Naive thymus-derived CD4-positive, alpha-beta T cell (primary cell): ENCODE results near the gene ART5. TPM values are rescaled to one million over a fixed set of nuclear protein-coding genes. Genes with fewer than 3 reads are reported as not detected.
A peak's percentile ranks its signal among the peaks of the same experiment; 100 is the strongest.

ENCODE experiments used
- ATAC-seq: fragments of 150-1000 bp; cut with Tn5 transposase; 2 replicates; pipeline ENCODE4 v1.10.0; 2021; ENCODE audit warnings: mild to moderate bottlenecking, moderate library complexity
- CTCF ChIA-PET: fragments of 350-600 bp; sonication (Branson Sonifier 250); formaldehyde crosslinking; loops from one replicate; lab custom pipeline; 2021; ENCODE audit warnings: antibody characterized with exemption; lab: Charles Lee
- POLR2A ChIA-PET: fragments of 350-600 bp; sonication (Branson Sonifier 250); formaldehyde crosslinking; loops from one replicate; lab custom pipeline; 2021; ENCODE audit warnings: antibody characterized with exemption, inconsistent platforms; lab: Charles Lee
- DNase-seq, 9 donors: peaks; one replicate each; pipeline versions ENCODE4 v3.0.0 to v3.0.0-alpha.2; 2020 to 2022; ENCODE audit warnings: mixed read lengths in 1 of 9
- H3K27ac ChIP-seq: one replicate; pipeline ENCODE4 v1.7.0; 2013; ENCODE audit warnings: mild to moderate bottlenecking, low read depth, low read length, moderate library complexity
- H3K27me3 ChIP-seq, 2 donors: one replicate each; pipeline ENCODE4 v1.7.0; 2013; ENCODE audit warnings: low read length in 2 of 2, mild to moderate bottlenecking in 2 of 2, moderate library complexity in 2 of 2; ENCODE audit not compliant: control insufficient read depth in 2 of 2, insufficient read depth in 2 of 2
- H3K36me3 ChIP-seq, 3 experiments: 1 replicate in 2 of 3; 2 replicates in 1 of 3; pipeline ENCODE4 v1.7.0; 2013; ENCODE audit warnings: low read length in 3 of 3, mild to moderate bottlenecking in 3 of 3, moderate library complexity in 1 of 3; ENCODE audit not compliant: insufficient read depth in 3 of 3, control insufficient read depth in 2 of 3
- H3K4me1 ChIP-seq, 2 donors: one replicate each; pipeline ENCODE4 v1.7.0; 2013; ENCODE audit warnings: low read length in 2 of 2, mild to moderate bottlenecking in 2 of 2, moderate library complexity in 1 of 2; ENCODE audit not compliant: control insufficient read depth in 2 of 2, insufficient read depth in 2 of 2
- H3K4me3 ChIP-seq: 2 replicates; pipeline ENCODE4 v1.7.0; 2013; ENCODE audit warnings: mild to moderate bottlenecking, low read length
- H3K9me3 ChIP-seq, 3 experiments: 1 replicate in 2 of 3; 2 replicates in 1 of 3; pipeline ENCODE4 v1.7.0; 2013; ENCODE audit warnings: low read length in 3 of 3; ENCODE audit not compliant: control insufficient read depth in 2 of 3
- H3K27ac Mint-ChIP-seq, 9 donors: one replicate each; pipeline ENCODE4 v1.8.0; 2020 to 2022; ENCODE audit warnings: mixed read lengths in 9 of 9, mild to moderate bottlenecking in 8 of 9, moderate library complexity in 5 of 9, inconsistent platforms in 2 of 9
- H3K27me3 Mint-ChIP-seq, 5 donors: one replicate each; pipeline ENCODE4 v1.8.0; 2021 to 2022; ENCODE audit warnings: mixed read lengths in 5 of 5, mild to moderate bottlenecking in 1 of 5
- H3K36me3 Mint-ChIP-seq, 5 donors: one replicate each; pipeline ENCODE4 v1.8.0; 2020 to 2022; ENCODE audit warnings: mixed read lengths in 5 of 5, mild to moderate bottlenecking in 3 of 5, inconsistent platforms in 1 of 5
- H3K4me1 Mint-ChIP-seq, 7 donors: one replicate each; pipeline ENCODE4 v1.8.0; 2020 to 2022; ENCODE audit warnings: mixed read lengths in 7 of 7, mild to moderate bottlenecking in 3 of 7, inconsistent platforms in 1 of 7
- H3K4me3 Mint-ChIP-seq, 10 donors: one replicate each; pipeline ENCODE4 v1.8.0; 2020 to 2022; ENCODE audit warnings: mild to moderate bottlenecking in 10 of 10, mixed read lengths in 10 of 10, moderate library complexity in 6 of 10, inconsistent platforms in 2 of 10
- H3K9me3 Mint-ChIP-seq, 11 donors: one replicate each; pipeline ENCODE4 v1.8.0; 2020 to 2022; ENCODE audit warnings: mixed read lengths in 11 of 11, mild to moderate bottlenecking in 4 of 11, inconsistent platforms in 1 of 11, moderate library complexity in 1 of 11
- intact Hi-C, 2 donors: fragments of 100-400 bp; cut with micrococcal nuclease; formaldehyde crosslinking; loops; one replicate each; pipeline ENCODE4 v1.15.1; 2023
- polyA plus RNA-seq, 2 donors: library from polyadenylated mRNA; unstranded; fragments of 300-500 nt; fragmentation: Illumina TruSeq; gene quantifications; one replicate each; pipeline ENCODE4 v1.2.3, GENCODE V29; 2021
- total RNA-seq, 6 experiments: library from RNA in 5 of 6; stranded (reverse) in 5 of 6; gene quantifications; 1 replicate in 5 of 6; 2 replicates in 1 of 6; pipeline ENCODE4 v1.2.3 and lab custom pipeline; 2021 to 2026

The ART5 gene
- total and polyA plus RNA-seq, 7 experiments from 2014 or later: not detected

GRCh38 chr11:3615998-3616397, 25.8 kb downstream of the ART5 start:
- no peaks in the 10 kb centered on the region for H3K9me3 ChIP-seq
- Mint-ChIP-seq H3K27ac (no peak overlapping the region), H3K4me1 (peaks cover 13 to 23% (median 14%) of the 10 kb centered on the region in 7 donors), H3K36me3 (peaks cover 0 to 3% (median 0%) of the 10 kb centered on the region in 5 donors), H3K9me3 (peaks cover 0 to 2% (median 0%) of the 10 kb centered on the region in 11 donors), H3K4me3 (no peak overlapping the region), H3K27me3 (peaks cover 0 to 4% (median 0%) of the 10 kb centered on the region in 5 donors)
- H3K36me3 ChIP-seq: no peaks in the 10 kb centered on the region
- no peak for DNase-seq
- H3K27me3 ChIP-seq: no peaks in the 10 kb centered on the region
- H3K4me1 ChIP-seq: no peaks in the 10 kb centered on the region
- POLR2A ChIA-PET: no interaction called here
- intact Hi-C loops: no loop called here
- CTCF ChIA-PET: no interaction called here
- no peak for ATAC-seq
- no peak overlapping the region for H3K27ac ChIP-seq
- H3K4me3 ChIP-seq: no peak overlapping the region

GRCh38 chr11:3614742-3615171, 27.0 kb downstream of the ART5 start:
- DNase-seq (peak in 7 of 9 donors; percentile 11 to 46 (median 22)), ATAC-seq (peak; percentile 96)
- intact Hi-C loops: no loop called here
- peaks cover 0 to 6% (median 0%) of the 10 kb centered on the region in 5 donors for H3K27me3 Mint-ChIP-seq
- peaks cover 0 to 3% (median 0%) of the 10 kb centered on the region in 5 donors for H3K36me3 Mint-ChIP-seq
- Histone ChIP-seq H3K4me1 (no peaks in the 10 kb centered on the region), H3K27ac (no peak overlapping the region), H3K36me3 (no peaks in the 10 kb centered on the region), H3K4me3 (no peak overlapping the region), H3K9me3 (no peaks in the 10 kb centered on the region), H3K27me3 (no peaks in the 10 kb centered on the region)
- peak overlapping the region in 8 of 10 donors; percentile 52 to 67 (median 59) for H3K4me3 Mint-ChIP-seq
- CTCF ChIA-PET: interaction anchor here (1.5 kb wide), 1 partner anchor 12 kb away, joined by 4 read pairs; no protein-coding TSS in a partner anchor
- peaks cover 0 to 2% (median 0%) of the 10 kb centered on the region in 11 donors for H3K9me3 Mint-ChIP-seq
- peak overlapping the region in 7 of 9 donors; percentile 14 to 75 (median 39) for H3K27ac Mint-ChIP-seq
- peaks cover 13 to 23% (median 14%) of the 10 kb centered on the region in 7 donors for H3K4me1 Mint-ChIP-seq
- POLR2A ChIA-PET: no interaction called here

DNA sequence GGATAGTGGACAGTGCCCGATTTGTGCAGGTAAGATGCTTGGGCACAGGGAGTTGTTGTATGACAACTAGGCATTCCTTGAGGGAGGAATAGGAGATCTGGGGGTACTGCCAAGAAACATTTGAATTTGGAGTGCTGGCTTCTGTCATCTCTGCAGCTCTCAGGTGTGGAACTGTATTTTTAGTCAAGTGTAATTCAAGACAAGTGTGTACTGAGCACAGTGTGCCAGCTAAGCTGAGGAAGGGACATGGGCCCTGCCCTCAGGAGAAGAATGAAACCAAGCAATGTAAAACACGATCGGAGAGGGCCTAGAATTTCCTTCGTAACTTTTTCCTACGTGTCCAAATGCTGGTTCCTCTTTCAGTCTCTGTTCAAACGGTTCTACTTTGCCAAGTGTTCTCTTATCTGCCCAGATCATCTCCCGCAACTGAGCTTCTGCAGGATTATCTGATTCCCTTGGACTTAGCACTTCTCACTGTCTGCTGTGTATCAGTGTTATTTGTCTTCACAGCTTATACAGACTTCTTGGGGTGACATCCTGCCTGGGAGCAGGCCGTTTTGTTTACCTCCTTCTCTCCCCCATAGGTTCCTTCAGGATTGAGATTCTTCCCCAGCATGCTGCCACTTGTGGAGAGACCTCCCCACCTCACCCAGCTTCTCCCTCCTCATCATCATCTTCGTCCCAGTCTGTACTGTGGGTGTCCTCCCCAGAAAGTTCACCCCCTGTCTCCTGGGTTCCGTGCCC, 27.6 kb downstream of the ART5 start:
- H3K4me1 Mint-ChIP-seq: peaks cover 13 to 23% (median 14%) of the 10 kb centered on the region in 7 donors
- intact Hi-C loops: no loop called here
- CTCF ChIA-PET: interaction anchor here (0.9 to 1.5 kb wide), 2 partner anchors 13 to 18 kb away, joined by 3 to 4 read pairs; no protein-coding TSS in a partner anchor

GRCh38 chr11:3611976-3612678, 29.7 kb downstream of the ART5 start:
- POLR2A ChIA-PET: no interaction called here
- H3K9me3 Mint-ChIP-seq: no peaks in the 10 kb centered on the region
- peaks cover 13 to 23% (median 14%) of the 10 kb centered on the region in 7 donors for H3K4me1 Mint-ChIP-seq
- H3K27ac Mint-ChIP-seq: no peak overlapping the region
- CTCF ChIA-PET: no interaction called here
- intact Hi-C loops: no loop called here
- no peaks in the 10 kb centered on the region for H3K4me1 ChIP-seq
- H3K9me3 ChIP-seq: no peaks in the 10 kb centered on the region
- H3K4me3 ChIP-seq: no peak overlapping the region
- H3K27me3 ChIP-seq: no peaks in the 10 kb centered on the region
- no peak overlapping the region for H3K27ac ChIP-seq
- H3K36me3 Mint-ChIP-seq: peaks cover 0 to 3% (median 0%) of the 10 kb centered on the region in 5 donors
- H3K4me3 Mint-ChIP-seq: no peak overlapping the region
- no peaks in the 10 kb centered on the region for H3K36me3 ChIP-seq
- ATAC-seq: no peak
- peaks cover 0 to 8% (median 0%) of the 10 kb centered on the region in 5 donors for H3K27me3 Mint-ChIP-seq
- no peak for DNase-seq

More for the DNA sequence above, 27.6 kb downstream of the ART5 start:
- Mint-ChIP-seq H3K27ac (peak overlapping the region in 7 of 9 donors; percentile 14 to 75 (median 36)), H3K4me3 (peak overlapping the region in 8 of 10 donors; percentile 21 to 67 (median 59)), H3K36me3 (peaks cover 0 to 3% (median 0%) of the 10 kb centered on the region in 5 donors), H3K27me3 (peaks cover 0 to 6% (median 0%) of the 10 kb centered on the region in 5 donors), H3K9me3 (no peaks in the 10 kb centered on the region)
- H3K4me1 ChIP-seq: no peaks in the 10 kb centered on the region
- POLR2A ChIA-PET: no interaction called here
- H3K4me3 ChIP-seq: no peak overlapping the region
- H3K9me3 ChIP-seq: no peaks in the 10 kb centered on the region
- H3K27ac ChIP-seq: no peak overlapping the region
- ATAC-seq (peak; percentile 26), DNase-seq (no peak)
- H3K27me3 ChIP-seq: no peaks in the 10 kb centered on the region
- no peaks in the 10 kb centered on the region for H3K36me3 ChIP-seq

GRCh38 chr11:3610846-3611245, 30.9 kb downstream of the ART5 start:
- Histone ChIP-seq H3K4me1 (no peaks in the 10 kb centered on the region), H3K27me3 (no peaks in the 10 kb centered on the region), H3K4me3 (no peak overlapping the region), H3K9me3 (no peaks in the 10 kb centered on the region), H3K27ac (no peak overlapping the region), H3K36me3 (no peaks in the 10 kb centered on the region)
- Mint-ChIP-seq H3K27me3 (peaks cover 0 to 8% (median 0%) of the 10 kb centered on the region in 5 donors), H3K9me3 (no peaks in the 10 kb centered on the region), H3K27ac (no peak overlapping the region), H3K4me1 (peaks cover 11 to 21% (median 14%) of the 10 kb centered on the region in 7 donors), H3K4me3 (no peak overlapping the region), H3K36me3 (peaks cover 0 to 3% (median 0%) of the 10 kb centered on the region in 5 donors)
- POLR2A ChIA-PET: no interaction called here
- intact Hi-C loops: no loop called here
- CTCF ChIA-PET: interaction anchor here (1.4 kb wide), 1 partner anchor 9 kb away, joined by 4 read pairs; no protein-coding TSS in a partner anchor
- DNase-seq (no peak), ATAC-seq (no peak)

DNA sequence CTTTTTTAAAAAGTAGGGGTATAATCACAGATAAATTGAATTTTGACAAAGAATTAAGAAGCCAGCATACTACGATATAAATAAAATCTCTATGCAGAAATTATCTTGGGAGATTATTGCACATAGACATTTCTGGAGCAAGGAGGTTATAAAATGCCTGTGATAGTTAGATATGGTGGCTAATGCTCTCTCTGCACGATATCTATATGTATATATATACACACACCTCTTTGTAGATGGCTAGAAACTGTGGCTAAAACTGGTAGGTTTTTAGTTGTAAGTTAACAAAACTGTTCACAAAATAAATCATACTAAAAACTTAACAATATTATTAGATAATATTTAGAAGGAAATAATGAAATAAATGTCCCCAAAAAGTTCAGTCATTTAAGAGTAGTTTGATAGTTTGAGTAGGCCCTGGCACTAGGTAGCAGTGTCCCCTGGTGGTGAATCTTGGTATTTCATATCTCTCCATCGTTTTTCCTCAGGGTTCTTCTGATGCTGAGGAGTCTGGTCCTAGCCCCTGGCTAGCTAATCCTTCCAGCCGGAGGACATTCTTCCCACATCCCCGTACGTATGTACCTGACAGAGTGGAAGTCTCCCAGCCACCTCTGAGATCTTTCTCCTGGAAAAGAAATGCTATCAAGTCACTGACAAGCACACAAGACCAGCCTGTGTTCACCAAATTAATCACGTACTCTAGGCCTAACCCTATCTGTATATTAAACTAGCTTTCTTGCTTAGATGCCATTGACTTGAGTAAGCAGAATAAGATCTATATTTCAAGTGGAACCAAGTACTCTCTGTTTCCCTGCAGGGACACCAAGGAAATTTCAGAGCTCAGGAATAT, 32.2 kb downstream of the ART5 start:
- intact Hi-C loops: no loop called here
- no peak overlapping the region for H3K27ac ChIP-seq
- no peak overlapping the region for H3K4me3 ChIP-seq
- Mint-ChIP-seq H3K27me3 (peaks cover 0 to 8% (median 0%) of the 10 kb centered on the region in 5 donors), H3K36me3 (peaks cover 0 to 3% (median 0%) of the 10 kb centered on the region in 5 donors), H3K9me3 (no peaks in the 10 kb centered on the region), H3K4me1 (peaks cover 9 to 10% (median 10%) of the 10 kb centered on the region in 7 donors), H3K27ac (no peak overlapping the region), H3K4me3 (no peak overlapping the region)
- H3K27me3 ChIP-seq: no peaks in the 10 kb centered on the region
- DNase-seq: peak in 5 of 9 donors; percentile 28 to 49 (median 39)
- ChIA-PET POLR2A (no interaction called here), CTCF (interaction anchor here (0.6 to 1.4 kb wide), 3 partner anchors 10 to 210 kb away, joined by 3 to 4 read pairs (median 4); no protein-coding TSS in a partner anchor)
- H3K36me3 ChIP-seq: no peaks in the 10 kb centered on the region
- peak; percentile 55 for ATAC-seq
- no peaks in the 10 kb centered on the region for H3K4me1 ChIP-seq
- H3K9me3 ChIP-seq: no peaks in the 10 kb centered on the region
